Limb (tissue), 2 donors: ENCODE results near the gene TM2D1.

Experiments
- DNase-seq, 2 donors: peaks; one replicate each; pipeline ENCODE4 v3.0.0-alpha.2; 2016; ENCODE audit errors: extremely low spot score in 2 of 2

Gene TM2D1

GRCh38 chr1:61645476-61645875, 79.5 kb downstream of the TM2D1 start:
- DNase-seq, result no peak

GRCh38 chr1:61644303-61644702, 80.6 kb downstream of the TM2D1 start:
- no peak for DNase-seq

- DNase-seq, result no peak
Measured at GRCh38 chr1:61642475-61643232, 82.3 kb downstream of the TM2D1 start.

- DNase-seq, result peak; percentile 84 to 85
Measured at GRCh38 chr1:61641578-61642336, 83.2 kb downstream of the TM2D1 start.

- DNase-seq, result peak; percentile 53
Measured at GRCh38 chr1:61640531-61641530, 84.1 kb downstream of the TM2D1 start.

- no peak for DNase-seq
Measured at GRCh38 chr1:61639608-61640336, 85.2 kb downstream of the TM2D1 start.

GRCh38 chr1:61638911-61639605, 85.9 kb downstream of the TM2D1 start:
- no peak for DNase-seq

- DNase-seq, result peak in 1 of 2 donors; percentile 93
Measured at GRCh38 chr1:61638296-61638695, 86.6 kb downstream of the TM2D1 start.

GRCh38 chr1:61637470-61637869, 87.5 kb downstream of the TM2D1 start:
- DNase-seq, result no peak

GRCh38 chr1:61636814-61637213, 88.1 kb downstream of the TM2D1 start:
- no peak for DNase-seq

- DNase-seq, result no peak
Measured at GRCh38 chr1:61636376-61636775, 88.6 kb downstream of the TM2D1 start.

- DNase-seq, result no peak
Measured at GRCh38 chr1:61635557-61635956, 89.4 kb downstream of the TM2D1 start.

GRCh38 chr1:61631436-61631835, 93.5 kb downstream of the TM2D1 start:
- no peak for DNase-seq
